GM19372 (cell line): ENCODE results near the gene SERPINE1.

ENCODE experiments used
- ATAC-seq: cut with Tn5 transposase; IDR thresholded peaks from one replicate; pipeline ENCODE4 v1.9.1; 2021; ENCODE audit warnings: mild to moderate bottlenecking, low read depth, moderate library complexity; ENCODE audit not compliant: unreplicated experiment

Gene SERPINE1

GRCh38 chr7:101185258-101185839 is 58.4 kb downstream of the SERPINE1 start:
- no peak for ATAC-seq

- ATAC-seq, result no peak
These were observed 59.3 kb downstream of the SERPINE1 start for GRCh38 chr7:101186194-101186593.

DNA sequence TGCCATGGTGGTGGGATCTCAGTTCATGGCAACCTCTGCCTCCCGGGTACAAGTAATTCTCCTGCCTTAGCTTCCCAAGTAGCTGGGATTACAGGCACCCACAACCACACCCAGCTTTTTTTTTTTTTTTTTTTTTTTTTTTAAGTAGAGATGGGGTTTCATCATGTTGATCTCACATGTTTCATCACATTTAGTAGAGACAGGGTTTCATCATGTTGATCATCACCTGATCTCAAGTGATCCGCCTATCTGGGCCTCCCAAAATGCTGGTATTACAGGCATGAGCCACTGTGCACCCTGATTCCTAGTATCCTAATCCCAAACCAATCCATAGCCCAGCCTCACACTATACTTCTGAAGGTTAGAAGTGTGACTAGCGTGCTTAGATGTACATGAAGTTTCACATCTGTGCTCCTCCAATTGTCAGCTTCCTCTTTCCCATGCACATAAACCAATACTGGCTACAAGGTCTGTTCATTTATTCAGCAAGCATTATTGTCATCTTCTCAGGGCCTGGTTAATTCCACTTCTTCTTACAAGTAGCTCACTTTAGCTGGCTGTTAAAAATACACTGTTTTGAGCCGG is 60.0 kb downstream of the SERPINE1 start:
- ATAC-seq, result no peak
